HG02571 (cell line): ENCODE measurements around the gene FAM53A.

Source experiments
- ATAC-seq: cut with Tn5 transposase; IDR thresholded peaks from one replicate; pipeline ENCODE4 v1.9.1; 2021; ENCODE audit warnings: mild to moderate bottlenecking, moderate library complexity; ENCODE audit not compliant: unreplicated experiment

FAM53A gene

DNA sequence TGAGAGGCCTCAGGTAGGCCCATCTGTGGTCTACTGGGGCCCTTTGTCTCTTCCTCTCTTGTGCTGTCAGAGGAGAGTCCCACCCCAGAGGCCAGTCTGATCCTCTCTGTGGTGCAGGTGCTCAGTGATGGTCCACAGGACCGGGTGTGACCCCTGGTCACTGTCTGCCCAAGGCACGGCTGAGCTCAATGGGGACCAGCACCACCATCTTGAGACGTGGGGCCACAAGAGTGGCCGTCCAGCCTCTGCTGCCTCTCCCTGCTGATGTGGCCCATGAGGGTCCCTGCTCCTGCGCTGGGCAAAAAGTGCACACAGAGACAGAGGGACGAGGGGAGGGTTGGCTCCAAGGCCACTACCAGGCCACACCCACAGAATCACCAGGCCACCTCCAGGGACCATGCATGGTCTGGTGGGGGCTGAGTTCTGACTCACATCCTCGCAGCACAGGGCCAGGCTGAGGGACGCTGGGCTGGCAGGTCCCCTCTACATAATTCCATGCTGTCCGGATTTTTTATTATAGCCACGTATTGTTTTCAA lies 88.3 kb downstream of the FAM53A start:
- ATAC-seq = no peak

GRCh38 chr4:1594871-1595788 lies 89.0 kb downstream of the FAM53A start:
- ATAC-seq = no peak

- ATAC-seq = no peak
Measured at GRCh38 chr4:1593881-1594345, 90.2 kb downstream of the FAM53A start.

DNA sequence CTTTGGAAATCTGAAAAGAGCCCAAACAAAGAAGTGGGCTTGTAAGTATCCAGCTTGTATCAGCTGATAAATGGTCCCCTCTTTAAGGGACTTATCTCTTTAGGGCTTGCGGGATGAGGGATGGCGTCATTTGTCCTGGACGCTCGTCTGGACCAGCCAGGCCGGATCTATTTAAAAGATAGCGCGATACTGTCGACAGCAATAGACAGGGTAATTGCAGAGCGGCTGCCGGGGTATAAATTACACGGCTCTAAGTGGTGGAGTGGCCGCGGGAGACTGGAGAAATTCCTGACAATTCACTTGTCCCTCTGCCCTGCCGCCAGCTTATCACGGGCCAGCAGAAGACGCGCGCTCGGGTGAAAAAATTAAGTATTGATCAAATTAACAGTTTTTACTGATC lies 90.7 kb downstream of the FAM53A start:
- no peak for ATAC-seq

GRCh38 chr4:1592709-1593417 lies 91.2 kb downstream of the FAM53A start:
- no peak for ATAC-seq

DNA sequence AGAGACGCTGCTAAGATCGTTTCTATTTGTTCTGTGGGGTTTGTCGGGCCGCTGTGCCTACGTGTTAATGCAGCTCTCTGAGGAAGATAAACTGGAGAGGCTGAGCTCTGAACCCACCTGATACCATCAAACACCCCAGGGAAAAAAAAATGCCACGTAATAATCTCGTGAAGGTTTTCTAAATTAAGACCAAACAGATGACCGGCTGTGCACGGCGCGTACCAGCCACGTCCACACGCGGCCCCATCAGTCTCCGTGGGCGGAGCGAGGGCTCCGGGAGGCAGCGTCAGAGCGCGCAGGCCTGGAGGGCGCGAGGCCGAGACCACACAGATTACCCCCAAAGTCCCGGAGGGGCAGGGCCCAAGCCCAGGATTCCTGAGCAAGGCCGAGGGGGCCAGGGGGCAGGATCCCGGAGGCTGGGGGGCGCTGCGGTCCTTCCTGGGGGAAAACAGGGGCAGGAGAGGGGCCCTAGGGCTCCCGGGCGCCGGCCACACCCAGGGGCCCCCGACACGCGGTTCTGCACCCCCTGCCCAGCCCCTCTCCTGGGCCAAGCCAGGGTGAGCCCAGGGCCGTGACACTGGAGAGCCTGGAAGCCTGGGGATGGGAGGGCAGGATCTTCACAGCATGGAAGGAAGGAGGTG lies 91.9 kb downstream of the FAM53A start:
- no peak for ATAC-seq

- ATAC-seq = no peak
Measured at GRCh38 chr4:1591107-1591506, 93.0 kb downstream of the FAM53A start.

GRCh38 chr4:1590244-1590643 lies 93.9 kb downstream of the FAM53A start:
- ATAC-seq = no peak
